GM12892 (cell line): Measurements from ENCODE around the gene NSF.
"Not testable (repeated sequence)": the region's sequence is repeated elsewhere in the genome, so short reads cannot be mapped to it uniquely, and the experiment has no call there.

Experiments
- DNase-seq: peaks from one replicate; pipeline ENCODE4 v3.0.0; 2011; ENCODE audit not compliant: insufficient read length
- FAIRE-seq: peaks from 2 replicates; lab custom pipeline; 2011; peaks lifted over from hg19 to GRCh38; lab: Jason Lieb, UNC

NSF gene

DNA sequence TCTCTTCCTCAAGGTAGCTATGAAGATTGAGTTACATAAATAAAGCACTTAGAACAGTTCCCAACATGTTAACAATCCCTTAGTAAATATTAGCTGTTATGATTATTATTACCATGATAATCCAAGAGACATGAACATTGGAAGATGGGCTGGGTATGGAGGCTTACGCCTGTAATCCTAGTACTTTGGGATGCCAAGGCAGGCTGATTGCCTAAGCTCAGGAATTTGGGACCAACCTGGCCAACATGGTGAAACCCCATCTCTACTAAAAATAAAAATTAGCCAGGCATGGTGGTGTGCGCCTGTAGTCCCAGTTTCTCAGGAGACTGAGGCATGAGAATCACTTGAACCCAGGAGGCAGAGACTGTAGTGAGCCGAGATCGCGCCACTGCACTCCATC, 34.3 kb downstream of the NSF start:
- peak; percentile 81 for FAIRE-seq
- DNase-seq: not testable (repeated sequence)

DNA sequence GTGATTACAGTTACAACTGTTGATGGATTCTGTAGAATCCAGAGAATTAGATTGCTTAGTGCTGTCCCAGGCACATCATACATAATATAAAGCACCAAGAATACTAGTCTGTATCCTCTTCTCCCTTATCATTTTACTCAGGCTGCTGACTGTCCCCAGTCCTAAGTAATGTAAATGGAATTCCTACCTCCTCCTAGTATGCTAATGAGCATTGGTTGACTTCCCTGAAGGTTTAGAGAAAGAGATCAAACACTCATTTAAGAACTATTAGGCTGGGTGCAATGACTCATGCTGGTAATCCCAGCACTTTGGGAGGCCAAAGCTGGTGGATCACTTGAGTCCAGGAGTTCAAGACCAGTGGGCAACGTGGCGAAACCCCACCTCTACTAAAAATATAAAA, 37.0 kb downstream of the NSF start:
- not testable (repeated sequence) for DNase-seq
- peak; percentile 91 for FAIRE-seq

DNA sequence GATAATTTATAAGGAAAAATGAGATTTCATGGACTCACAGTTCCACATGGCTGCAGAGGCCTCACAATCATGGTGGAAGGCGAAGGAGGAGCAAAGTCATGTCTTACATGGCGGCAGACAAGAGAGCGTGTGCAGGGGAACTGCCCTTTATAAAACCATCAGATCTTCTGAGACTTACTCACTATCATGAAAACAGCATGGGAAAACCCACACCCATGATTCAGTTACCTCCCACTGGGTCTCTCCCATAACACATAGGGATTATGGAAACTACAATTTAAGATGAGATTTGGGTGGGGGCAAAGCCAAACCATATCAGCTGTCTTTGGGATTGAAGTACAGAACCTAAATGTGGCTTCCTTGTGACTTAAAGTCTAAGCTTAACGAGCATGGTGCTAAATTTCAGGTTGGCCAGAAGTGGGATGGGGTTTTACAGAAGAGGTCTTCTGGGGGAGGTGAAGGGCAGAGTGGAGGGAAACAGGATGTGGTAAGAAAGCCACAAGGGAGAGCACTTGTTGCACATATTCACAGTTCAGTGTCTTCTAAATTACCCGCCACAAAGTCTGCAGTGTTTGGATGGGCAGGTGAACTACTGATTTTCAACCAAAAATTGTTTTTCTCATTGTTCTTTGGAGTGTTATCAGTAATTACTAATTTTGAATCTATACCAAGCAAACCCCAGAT, 38.4 kb downstream of the NSF start:
- peak; percentile 93 for FAIRE-seq
- DNase-seq: not testable (repeated sequence)

DNA sequence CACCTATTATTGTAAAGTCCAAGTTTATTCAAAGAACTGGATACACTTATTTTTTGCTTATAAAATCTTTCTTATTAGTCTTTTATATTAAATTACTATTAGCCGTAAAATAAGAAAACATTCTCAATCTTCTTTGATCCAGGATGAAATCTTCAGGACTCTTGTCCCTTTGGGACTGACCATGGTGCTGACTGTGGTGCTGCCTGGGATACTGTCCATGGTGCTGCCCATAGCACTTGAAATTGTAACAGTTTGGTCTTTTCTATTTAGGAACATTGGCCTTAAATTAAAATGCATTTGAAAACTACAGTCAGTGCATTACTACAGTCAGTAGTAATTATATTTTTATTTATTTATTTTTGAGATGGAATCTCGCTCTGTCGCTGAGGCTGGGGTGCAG, 41.7 kb downstream of the NSF start:
- not testable (repeated sequence) for DNase-seq
- peak; percentile 42 for FAIRE-seq

DNA sequence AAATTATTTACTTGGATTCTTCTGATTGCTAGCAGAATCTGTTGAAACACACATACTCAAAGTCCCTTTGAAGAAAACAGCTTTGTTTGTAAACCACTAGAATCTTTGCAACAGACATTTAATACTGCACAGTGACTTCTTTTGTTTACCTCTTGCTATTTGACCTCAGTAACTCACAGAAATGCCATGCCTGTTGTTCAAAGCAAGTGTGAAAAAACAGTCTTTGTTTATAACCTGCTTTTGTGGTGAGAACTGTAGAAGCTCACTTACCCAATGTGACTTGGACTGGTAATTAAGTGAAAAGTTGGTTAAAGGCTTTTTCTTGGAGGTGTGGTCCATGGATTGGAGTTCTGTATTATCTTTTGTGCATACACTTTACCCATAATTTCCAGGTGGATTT, 44.4 kb downstream of the NSF start:
- DNase-seq: not testable (repeated sequence)
- FAIRE-seq: peak; percentile 86

DNA sequence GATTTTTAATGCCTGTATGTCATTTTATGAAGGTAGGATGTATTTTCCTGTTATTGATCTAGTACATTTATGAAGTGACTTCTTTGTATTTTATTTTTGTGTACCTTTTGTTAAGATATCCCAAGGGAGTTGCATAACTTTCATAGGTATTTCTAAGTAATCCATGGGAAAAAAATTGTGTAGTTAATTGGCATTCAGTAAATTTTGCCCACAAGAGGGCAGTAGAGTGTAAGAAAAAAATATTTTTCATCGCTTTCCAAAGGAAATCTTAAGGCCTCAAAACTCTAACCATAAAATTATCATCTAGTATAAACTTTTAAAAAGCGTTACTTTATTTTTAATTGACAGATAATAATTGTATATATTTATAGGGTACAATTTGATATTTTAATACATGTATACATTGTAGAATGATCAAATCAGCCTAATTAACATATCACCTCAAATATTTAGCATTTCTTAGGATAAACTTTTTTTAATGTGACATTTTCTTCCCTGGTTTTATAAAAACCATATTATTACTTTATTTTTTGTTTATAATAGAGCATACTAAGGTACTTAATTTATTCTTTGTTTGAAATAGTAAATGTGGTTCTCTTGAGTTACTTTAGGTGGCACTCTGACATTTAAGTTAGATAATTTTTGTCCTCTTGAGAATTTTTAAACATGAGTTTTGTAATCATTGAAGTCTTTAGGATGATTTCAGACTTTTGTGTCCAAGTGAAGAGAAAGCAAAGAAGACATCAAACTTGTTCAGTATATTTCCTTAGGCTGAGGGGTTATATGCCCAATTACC, 51.6 kb downstream of the NSF start:
- peak; percentile 86 for FAIRE-seq
- not testable (repeated sequence) for DNase-seq

DNA sequence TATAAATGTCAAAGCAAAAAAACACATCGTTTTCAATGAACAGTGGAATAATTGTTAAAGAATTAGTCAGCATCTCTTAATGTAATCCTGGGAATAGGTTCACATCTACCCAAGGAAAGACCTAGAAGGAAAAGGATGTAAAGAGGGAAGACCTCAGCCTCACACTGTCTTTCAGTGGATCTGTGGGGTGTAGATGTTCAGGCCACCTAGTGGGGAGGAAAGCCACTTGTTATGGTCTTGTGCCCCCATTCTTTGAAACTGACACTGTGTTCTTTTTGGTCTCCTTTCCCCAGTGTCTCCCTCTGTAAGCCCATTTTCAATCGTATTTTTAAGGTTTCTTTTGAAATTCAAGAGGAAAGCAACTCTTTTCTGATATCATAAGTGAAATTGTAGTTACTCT, 56.8 kb downstream of the NSF start:
- not testable (repeated sequence) for DNase-seq
- FAIRE-seq: peak; percentile 86

DNA sequence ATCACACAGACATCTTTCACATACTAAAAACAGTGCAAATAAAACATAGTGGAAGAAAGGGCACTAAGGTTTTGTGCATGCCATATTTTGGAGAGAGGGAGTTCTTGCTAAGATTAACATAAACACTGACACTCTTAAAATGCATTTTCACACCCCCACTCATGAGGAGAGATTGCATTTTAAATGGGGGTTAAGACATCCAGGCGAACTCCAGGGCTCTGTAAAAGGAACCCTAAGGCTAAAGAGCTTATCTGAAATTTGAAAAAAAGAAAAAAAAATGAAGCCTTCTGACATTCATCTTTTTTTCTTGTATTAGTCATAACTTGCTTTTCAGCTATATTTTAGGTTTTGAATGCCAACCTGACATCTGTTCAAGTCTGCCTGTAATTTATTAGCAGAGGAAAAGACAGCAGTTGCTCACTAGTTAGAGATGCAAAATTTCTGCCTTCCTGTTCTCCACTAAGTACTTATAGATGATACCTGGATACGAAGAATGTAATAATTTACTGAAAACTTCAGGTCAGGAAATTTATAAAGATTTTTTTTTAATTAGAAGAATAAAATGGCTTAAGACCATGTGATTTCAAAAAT, 57.3 kb downstream of the NSF start:
- FAIRE-seq: peak; percentile 83
- DNase-seq: not testable (repeated sequence)

DNA sequence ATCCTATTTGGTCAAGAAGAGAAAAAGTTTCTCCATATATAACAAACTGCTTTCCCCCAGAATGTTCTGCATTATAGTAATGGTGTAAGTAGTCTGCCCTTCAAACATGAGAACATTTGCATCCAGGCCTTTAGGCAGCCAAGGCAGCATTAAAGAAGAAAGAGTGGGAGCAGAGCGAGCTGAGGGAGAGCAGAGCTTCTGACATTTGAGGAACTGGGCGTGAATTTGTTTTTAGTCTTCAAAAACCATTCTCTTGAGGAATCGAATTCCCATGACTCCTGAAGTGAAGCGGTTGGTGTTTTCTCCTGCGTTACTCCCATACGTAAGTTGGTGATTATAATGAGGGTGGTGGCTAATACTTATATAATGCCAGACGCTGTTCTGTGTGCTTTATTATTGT, 58.8 kb downstream of the NSF start:
- FAIRE-seq, DNase-seq: not testable (repeated sequence)

DNA sequence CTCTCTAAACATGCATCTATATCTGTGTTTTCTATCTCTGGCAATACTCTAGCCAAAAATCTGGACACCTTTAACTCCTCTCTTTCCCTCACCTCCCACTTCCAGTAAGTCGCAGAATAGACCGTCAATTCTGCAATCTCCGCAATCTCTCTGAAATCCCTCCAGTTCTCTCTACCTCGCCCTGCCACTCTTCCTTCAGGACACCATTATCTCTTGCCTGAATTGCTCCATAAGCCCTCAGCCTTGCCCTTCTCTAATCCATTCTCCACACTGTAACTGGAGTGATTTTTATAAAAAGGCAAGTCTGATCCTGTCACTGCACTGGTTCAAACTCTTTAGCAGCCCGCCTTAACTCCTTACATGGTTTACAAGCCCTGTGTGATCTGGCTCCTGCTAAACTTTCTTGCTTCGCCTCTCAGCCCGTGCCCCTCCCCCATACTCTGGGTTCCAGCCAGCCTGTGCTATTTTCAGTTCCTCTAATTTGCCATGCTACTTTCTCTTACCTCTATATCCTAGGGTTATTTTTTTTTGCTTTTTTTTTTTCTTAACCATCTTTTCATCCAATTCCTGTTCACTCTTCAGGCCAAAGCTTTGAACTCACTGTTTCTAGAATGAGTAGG, 61.7 kb downstream of the NSF start:
- FAIRE-seq: peak; percentile 96
- DNase-seq: not testable (repeated sequence)

DNA sequence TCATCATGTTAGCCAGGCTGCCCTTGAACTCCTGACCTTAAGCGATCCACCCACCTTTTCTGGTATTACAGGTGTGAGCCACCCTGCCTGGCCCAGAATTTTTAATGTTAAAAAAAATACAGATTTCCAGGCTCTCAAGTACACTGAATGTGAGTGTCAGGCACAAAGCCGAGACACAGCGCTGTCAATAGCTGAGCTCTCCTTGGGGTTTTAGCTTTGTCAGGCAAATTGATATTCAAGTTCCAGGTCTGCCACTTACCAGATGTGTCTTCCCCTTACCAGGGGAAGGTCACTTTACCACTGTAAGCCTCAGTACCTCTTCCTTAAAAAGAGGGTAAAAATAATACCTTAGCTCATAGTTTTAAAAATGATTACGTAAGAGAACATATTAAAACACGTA, 67.8 kb downstream of the NSF start:
- peak; percentile 69 for FAIRE-seq

DNA sequence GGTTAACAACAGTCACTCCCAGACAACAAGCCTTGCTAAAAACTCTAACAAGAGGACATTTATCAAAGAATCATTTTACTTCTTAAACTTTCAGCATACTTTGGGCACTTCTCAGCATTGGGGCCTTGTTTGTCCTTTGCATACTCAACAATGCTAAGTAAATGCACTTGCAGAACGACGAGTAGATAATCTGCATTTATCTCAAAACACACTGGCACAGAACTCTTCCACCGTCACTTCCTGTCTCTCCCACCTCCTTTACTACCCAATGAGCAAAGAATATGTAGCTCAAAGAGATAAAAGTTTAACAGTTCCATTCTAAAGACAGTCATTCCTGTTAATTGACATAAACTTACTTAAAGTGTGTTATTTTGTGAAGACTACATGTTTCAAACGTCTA, 69.2 kb downstream of the NSF start:
- FAIRE-seq: peak; percentile 53

More for the DNA sequence above, 67.8 kb downstream of the NSF start:
- not testable (repeated sequence) for DNase-seq

DNA sequence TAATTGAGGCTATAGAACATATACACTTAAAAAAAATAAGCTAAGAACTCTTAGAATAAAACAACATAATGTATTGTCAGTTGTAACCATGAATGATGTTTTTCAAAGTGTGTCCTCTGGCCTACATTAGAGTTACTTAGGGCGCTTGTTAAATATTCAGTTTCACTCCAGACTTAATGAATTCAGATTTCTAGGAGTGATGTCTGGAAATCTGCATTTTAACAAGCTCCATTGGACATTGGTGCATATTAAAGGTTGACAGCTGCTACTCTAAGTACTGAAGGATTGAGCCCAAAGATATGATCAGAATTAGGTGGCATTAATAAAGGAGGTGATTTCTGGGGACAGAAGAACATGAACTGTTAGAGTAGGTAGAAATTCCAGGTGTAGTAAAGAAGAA, 72.7 kb downstream of the NSF start:
- not testable (repeated sequence) for FAIRE-seq

More for the DNA sequence above, 69.2 kb downstream of the NSF start:
- DNase-seq: not testable (repeated sequence)

DNA sequence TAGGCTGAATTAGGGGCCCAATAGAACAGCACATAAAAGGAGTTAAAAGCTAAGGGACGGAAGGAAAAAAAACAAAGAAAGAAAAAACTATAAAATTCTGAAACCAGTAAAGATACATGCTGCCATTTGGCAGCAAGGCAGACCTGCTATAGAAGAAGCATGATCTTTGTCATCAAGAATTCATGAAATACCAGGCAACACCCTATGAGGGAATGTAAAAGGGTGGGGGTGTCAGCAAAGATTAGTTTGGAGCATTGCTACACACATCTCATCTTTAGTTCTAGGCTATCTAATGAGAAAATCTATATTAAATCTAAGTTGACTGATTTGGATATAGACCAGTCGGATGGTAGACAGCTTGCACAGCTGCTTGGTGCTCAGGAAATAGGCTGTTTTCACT, 73.1 kb downstream of the NSF start:
- not testable (repeated sequence) for FAIRE-seq

More for the DNA sequence above, 72.7 kb downstream of the NSF start:
- not testable (repeated sequence) for DNase-seq

DNA sequence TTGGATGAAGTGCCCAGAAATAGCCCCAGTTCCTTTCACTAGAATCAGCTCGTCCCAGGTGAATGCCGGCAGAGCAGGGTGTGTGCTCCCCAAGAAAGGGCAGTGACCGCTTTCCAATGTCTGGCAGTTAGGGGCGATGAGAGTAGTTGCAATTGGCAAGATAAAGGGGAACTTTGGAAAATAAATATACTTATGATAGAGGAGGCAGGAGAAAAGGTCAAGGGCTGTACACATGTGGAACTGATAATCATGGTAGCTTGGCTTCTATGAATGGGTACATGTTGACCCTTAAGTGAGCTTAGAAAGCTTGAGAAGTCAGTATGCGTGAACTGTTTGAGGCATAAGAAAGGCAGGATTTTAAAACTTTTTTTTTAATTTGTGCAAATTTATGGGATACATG, 75.5 kb downstream of the NSF start:
- DNase-seq, FAIRE-seq: not testable (repeated sequence)

More for the DNA sequence above, 73.1 kb downstream of the NSF start:
- DNase-seq: not testable (repeated sequence)

DNA sequence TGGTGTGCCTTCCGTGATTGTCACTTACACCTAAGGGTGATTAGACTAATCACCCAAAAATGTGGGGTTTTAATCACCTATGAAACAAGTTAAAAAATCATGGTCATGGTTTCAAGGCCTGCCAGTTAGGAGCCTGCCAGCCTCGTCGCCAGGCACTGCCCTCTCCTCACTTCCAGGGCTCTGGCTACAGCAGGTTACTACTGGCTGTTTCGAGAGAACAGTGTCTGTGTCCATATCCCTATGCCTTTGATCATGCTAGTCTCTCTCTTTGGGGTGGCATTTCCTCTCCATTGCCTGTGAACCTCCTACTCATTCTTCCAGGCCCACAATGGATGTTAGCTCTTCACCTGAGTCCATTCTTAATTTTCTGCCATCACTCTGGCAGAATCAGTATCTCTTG, 80.3 kb downstream of the NSF start:
- FAIRE-seq: peak; percentile 48
- not testable (repeated sequence) for DNase-seq

DNA sequence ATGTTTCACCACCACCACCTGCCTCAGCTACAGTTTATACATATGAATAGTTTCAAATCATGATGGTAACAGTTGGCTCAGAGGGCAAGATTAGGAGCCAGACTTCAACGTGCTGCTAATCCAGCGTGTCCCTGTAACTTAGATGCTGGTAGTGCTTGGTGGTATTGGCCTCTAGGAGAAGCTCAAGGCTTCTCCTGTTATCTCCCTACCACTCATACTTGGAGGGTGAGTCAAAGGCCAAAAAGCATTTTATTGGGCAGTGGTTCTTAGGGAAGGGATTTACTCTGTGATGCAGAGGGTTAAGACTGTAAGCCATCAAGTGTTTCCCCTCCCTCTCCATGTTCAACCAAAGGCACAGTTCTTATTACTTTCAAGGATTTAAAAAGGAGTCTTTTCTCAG, 82.3 kb downstream of the NSF start:
- DNase-seq: not testable (repeated sequence)
- FAIRE-seq: peak; percentile 36

DNA sequence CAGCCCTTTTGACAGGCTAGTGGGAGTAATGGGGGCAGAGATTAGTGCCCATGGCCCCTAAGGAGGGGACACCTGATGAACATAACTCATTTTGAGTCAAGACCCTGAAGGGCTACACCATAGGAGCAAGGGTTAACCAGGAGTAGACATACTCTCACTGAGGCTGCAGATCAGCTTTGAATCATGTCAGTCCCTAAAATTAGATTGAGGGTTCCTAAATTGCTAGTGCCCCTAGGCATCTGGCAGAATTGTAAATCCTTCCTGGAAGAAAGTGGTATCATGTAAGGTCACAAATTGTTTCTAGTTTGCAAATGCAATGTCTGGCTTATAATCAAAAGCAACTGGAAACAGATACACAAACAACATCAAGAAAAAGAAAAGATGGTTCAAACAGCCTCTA, 87.3 kb downstream of the NSF start:
- not testable (repeated sequence) for DNase-seq
- FAIRE-seq: peak; percentile 48

DNA sequence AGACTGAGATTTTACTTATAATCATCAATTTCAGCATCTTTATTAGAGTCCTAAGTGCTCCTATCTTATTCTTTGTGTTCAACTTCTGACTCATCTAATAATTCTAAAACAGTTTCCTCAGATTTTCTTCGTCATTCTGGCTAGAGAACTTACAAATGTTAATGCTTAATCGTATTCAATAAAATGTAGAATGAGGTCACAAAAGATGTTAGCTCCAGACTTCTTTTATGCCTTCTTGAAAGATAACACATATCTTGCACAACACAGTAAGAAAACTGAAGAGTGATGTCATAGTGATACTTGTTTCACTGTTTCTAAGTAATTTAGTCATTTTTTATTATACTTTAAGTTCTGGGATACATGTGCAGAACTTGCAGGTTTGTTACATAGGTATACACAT, 93.2 kb downstream of the NSF start:
- DNase-seq, FAIRE-seq: not testable (repeated sequence)

DNA sequence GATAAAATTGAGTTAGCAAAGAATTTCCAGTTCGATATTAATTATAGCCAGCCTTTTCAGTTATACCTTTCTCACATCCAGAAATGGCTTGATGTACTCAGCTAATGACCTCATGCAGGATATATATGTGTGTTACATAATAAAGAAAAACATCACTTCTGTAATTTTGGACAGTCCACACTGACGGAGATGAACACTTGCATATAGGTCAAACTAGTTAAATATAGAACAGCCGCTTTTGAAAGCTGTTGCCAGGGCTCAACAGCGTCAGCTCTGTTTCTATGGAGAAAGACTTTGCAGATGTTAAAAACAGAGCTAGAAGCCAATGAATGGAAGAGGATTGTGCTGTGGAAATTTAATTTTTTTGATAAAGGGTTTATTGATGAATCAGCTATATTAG, 94.8 kb downstream of the NSF start:
- not testable (repeated sequence) for DNase-seq, FAIRE-seq
